GM18511 (cell line): ENCODE measurements around the gene CACNB2.

Experiments
- ATAC-seq: cut with Tn5 transposase; IDR thresholded peaks from one replicate; pipeline ENCODE4 v1.9.1; 2021; ENCODE audit warnings: mild to moderate bottlenecking, moderate library complexity; ENCODE audit not compliant: unreplicated experiment

Gene CACNB2

DNA sequence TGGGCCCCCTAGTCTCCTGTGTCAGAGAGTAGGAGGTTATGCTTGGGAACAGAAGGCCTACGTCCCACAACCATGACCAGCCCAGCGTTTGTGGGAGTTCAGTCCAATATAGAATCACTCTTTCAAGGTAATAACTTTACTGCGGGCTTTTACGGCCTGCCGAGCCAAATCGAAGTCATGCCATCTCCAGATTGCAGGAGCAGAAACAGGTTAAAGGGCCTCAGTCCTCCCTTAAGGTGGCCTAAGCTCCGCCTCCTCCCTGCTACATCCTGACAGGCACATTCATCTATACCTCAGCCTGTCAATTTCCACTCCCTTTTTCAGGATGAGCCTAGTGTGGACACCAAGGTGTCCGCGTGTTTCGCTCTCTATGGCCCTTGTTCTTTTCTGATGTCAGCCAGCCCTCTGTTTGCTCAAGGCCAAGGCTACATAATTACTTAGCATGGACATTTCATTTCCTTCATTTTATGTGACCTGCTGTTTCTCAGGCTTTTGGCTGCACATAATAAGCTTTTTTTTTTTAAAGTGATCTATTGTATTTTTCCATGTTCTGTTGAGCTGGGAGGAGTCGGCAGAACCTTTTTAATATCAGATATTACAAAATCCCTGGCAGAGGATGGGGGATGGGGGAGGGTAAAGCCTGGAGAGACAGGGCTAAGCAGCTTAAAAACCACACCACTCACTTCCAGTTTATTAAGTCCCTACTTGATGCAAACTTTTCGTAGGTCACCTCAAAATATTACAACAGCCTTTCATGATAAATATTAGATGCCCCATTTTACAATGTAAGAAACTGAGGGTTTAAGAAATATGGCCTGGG lies 84.6 kb downstream of the CACNB2 start:
- no peak for ATAC-seq

DNA sequence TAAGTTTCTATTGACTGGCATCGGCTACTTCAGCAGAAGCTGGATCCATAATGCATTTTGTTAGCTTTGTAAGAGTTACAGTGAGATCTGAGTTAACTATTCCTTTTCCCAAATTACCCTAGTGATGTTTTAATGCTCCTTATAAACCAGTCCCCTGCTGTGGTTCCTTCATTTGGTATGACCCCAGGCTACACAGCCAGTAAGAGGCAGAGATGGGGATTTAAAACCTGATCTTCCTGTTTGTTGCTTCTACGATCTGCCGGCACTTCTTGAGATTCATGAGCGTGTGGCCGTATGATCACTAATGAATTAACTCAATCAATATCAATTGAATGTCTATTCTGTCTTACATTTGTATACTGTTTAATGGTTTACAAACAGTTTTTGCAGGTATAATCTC lies 86.1 kb downstream of the CACNB2 start:
- ATAC-seq = no peak

DNA sequence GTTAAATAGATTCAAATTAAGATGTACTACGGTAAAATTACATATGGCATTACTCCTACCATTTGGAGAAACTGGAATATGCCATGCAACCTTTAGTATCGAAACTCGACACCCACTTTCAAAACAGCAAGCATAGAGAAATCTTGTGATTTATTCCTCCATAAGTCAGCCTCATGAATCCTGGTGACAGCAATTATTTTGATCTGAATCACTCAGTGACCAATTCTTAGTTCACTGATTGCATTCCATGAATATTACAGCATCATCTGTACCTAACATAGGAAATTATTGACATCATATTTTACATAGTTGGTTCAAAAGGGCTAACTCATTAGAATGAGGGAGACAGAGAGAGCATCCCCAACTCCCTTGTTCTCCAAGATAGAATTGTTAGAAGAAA lies 89.6 kb downstream of the CACNB2 start:
- ATAC-seq = no peak

DNA sequence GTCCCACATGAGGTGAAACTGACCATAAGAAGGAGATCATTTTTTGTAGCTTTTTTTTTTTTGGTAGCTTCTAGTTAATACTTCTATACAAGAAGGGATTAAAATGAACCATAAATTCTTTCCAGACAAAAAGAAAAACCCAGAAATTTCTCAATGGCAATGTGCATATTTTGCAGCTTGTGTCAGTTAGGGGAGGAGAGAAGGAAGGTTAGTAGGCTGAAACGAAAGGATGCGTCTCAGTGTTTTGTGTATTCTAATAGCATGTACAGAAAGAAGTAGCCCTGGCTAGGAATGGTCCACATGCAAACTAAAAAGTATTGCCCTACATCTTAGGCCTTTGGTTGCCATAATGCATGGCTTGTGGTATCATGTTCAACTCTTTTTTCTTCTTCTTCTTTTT lies 90.6 kb downstream of the CACNB2 start:
- no peak for ATAC-seq

DNA sequence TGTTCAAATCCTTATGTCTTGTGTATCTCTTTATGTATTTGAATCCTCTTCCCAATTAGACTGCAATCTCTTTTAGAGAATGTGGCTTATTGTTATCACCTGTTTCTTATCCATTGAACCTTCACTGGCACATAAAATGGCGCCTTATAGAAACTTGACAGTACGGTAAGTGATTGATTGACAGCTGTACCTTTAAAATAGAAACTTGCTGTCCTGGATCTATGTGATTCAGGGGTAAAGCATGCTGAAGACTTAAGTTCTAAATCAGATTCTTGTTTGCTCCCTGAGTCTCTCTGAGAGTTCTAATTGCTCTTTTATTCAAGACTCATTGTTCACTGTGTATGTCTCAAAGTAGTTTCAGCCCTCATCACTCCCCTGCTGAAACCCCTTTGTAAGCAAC lies 91.3 kb downstream of the CACNB2 start:
- ATAC-seq = no peak

DNA sequence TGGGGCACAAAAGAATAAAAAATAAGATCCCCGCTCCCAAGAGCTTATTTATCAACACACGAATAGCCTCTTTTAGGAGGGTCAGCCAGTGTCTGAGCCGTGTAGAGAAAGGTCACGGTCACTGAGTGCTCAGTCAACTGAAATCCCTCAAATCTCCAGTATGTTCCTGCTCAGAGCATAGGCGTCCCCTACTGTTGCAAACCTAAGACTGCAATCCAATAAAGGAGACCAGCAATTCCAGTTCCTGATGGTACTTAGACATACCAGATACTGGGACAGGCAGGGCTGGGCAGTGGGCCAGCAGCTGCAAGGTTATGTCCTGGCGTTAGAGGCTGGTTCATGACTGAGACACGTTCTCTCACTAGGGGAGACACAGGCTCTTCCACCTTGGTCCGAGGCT lies 93.6 kb downstream of the CACNB2 start:
- no peak for ATAC-seq

DNA sequence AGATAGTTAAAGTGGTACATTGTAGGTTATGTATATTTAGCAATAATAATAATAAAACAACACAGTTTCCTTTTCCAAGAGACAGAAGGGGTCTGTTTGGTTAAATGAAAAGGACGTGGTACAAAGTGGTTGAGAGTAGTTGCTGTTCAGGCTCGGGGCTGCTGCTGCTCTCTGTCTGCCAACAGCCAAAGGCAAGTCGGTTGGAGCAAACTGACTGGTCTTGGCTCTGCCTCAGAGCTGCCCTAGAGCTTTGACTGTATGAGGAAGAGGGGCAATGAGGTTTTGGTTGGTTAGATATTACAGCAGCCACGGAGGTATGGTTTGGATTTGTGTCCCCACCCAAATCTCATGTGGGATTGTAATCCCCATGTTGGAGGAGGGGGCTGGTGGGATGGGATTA lies 95.3 kb downstream of the CACNB2 start:
- no peak for ATAC-seq

DNA sequence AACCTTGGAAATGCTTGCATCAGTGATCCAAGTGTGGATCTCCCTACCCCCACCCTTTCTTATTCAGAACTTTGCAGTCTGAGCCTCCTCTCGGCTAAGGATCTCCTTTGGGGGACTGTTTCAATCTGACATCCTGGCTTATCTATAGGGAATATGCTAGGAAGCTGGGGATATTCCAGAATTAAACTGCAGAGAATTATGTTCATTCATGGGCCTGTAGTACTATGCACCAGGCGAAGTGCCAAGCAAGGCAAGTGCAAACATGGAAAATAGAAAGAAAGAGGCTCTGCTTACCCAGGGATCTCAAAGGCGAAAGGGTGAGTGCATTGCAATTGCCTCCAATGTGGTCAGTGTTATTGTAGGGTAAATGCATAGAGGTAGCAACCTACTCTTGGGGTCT lies 96.5 kb downstream of the CACNB2 start:
- ATAC-seq = no peak

DNA sequence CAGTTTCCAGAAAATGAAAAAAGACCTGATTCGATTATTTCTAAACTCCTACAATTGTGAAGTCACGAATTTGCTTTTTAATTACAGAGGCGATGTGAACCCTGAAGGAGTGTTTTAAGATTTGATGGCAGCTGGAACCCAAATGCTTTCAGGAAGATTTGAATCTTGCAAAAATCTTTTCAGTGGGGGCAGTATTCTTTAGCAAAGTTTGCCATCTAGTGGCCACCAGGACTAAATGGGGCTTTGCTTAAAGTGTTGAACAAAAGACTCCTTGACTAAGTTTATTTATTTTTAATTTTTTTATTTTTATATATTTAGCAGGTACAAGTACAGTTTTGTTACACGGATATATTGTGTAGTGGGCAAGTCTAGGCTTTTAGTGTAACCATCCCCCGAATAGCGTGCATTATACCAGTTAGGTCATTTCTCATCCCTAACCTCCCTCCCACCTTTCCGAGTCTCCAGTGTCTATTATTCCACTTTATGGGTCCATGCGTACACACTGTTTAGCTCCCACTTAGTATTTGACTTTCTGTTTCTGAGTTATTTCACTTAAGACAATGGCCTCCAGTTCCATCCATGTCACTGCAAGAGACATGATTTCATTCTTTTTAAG lies 98.8 kb downstream of the CACNB2 start:
- ATAC-seq = peak; percentile 54

DNA sequence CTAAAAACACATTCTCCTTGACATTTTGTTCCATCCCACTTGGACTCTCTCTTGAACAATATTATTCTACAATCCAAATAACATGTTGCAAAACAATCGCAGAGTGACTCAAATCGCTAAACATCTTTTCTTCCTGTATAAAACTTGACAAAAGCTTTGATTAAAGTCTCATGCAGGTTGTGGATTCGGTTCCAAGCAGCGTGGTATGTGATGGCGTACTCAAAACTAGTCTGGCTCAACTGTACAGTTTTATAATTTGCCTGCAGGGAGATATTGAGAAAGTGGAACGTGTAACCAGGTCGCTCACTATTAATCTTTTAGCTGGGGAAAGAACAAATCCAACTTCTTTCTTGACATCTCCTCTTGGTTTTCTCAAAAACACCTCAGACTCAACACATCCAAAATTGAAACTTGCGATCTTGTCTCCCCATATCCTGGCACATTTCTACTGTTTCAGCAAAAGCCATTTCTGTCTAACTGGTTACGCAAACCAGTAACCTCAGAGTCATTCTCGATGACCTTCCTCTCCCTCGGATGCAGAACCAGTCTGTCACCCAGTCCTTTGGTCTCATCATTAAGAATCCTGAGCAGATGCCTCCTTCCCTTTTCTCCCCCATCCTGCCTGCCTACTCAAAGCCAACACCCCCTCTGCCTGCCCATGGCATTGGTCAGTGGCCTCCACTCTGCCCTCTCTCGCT lies 100.1 kb downstream of the CACNB2 start:
- no peak for ATAC-seq

DNA sequence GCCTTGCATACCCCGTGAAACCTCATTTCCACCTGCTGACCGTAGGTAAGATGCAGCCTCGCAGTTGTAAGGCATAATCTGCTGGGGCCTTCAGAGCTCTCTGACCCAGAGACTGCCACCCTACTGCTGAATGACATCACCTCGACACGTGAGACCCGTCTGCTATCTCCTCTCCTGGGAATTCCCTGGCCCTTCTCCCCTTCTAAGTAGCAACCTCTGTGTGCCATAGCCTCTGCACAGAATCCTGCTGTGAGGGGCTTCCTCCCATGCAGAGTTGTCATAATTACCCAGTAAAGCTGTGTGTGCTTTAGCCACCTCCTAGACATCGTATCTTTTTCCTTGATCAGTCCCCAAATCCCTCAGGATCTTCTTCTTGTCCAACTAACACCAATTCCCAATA lies 106.7 kb downstream of the CACNB2 start:
- no peak for ATAC-seq

DNA sequence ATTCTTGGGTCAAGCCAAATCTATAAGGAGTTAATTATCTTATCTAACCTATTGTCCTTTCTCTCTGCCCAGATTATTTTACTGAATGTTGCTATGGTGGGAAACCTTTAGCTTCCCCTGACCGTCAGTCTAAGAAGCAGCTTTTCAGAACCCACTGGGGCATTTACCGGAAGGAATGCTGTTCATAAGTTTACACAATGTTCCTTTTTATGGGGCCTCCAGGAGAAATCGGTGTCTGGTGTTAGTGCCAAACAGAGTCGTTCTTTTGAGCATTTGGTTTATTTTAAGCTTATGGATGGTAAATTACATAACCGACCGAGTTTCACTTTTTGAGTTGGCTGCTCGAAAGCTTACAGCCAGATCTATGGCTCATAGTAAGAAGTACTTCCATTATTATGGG lies 111.9 kb downstream of the CACNB2 start:
- no peak for ATAC-seq

DNA sequence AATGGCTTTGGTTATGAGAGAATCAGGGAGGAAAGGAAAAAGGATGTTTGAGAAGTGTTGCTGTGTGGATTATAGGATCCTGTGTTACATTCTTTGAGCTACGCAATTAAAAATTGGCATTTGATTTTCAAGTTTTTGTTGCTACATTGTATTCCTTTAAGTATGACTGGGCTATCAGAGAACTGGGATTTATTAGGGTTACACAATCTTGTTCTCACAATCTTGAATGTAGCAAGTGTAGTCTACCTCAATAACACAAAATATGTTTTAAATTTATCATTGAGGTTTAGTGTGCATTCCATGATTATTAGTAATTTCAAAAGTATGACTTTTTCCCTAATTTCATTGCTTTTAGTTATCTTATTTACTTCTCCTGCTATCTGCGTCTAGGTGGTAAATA lies 113.9 kb downstream of the CACNB2 start:
- no peak for ATAC-seq

DNA sequence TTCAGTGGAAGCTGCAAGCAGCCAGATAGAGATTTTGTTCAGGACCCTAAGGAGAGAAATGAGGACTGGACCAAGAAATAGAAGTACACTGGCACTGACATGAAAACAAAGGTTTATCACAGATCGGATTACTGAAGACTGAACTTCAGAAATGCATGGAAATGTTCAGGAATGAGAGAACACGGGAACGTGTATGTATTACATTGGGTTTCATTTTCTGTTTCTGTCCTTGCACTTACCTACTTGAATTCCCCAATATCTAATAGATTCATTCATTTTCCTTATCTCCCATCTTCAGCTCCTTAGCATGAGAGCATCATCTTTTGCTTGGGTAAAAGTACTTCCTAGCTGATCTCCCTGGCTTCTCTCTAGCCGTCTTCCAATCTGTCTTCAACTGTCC lies 114.5 kb downstream of the CACNB2 start:
- no peak for ATAC-seq

DNA sequence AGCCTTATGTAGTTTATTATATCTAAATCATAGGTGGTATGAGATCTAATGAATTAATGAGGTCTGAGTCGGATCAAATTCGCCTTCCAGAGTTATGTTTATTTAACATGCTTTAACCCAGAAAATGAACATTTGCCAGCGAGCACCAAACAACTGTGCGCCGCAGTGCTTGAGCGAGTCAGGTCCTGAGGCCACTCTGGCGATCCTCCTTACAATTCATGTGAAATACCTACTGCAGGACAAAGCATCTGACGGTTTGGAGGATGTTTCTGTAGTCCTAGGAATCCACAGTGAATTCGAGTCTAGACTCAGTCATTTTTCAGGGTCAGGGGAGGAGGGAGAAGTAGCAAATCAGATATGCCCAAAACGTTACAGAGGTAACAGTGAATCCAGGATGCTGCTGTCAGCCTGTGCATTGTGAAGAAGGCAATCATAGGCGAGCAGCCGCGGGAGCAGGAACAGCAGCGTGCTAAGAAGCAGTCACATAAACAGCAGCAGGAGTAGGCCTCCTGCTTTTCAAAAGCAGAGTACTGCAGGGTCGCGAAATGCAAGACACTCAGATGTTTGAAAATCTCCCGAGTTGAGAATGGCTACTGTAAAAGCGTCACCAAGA lies 120.2 kb downstream of the CACNB2 start:
- no peak for ATAC-seq

DNA sequence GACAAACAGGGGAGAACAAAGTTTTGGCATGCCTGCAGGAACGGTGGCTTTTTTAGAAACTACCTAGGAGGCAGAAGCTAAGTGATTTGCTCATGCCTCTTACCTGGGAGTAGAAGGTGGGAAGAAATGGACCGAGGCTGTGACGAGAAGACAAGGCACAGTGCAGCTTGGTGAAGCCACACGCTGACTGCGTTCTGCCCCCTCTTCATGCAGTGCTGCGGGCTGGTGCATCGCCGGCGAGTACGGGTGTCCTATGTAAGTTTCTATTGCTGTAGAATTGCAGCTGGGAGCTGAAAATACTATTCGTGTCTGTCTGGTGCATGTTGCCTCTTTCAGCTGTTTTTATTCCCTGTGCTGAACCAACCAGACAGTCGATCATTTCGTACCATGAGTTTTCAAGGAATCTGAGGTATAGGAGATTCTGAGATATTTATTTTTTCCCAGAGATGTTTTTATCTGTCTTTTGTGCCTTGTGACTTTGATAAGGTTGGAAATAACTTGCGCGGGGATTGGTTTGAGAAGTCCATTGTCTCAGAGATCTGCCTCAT lies 120.9 kb downstream of the CACNB2 start:
- no peak for ATAC-seq

DNA sequence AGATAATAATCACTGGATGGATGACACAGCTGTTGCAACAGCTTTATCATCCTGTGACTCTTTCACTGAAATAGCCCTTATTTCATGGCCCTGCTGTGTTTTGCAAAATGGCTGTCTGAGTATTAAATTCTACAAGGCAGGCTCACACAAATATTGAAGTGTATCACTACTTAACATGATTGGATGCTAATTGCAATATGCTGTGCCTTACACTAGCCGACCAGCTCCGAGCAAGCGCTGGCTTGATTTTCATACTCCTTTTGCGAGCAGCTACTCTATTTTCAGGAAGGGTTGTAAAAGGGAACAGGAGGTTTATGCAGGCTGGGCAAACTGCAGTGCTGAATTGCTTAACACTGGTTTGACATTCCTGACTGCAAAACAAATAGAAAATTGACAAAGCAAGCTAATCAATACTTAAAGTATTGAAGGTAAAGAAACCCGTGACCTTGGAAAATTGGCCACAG lies 121.6 kb downstream of the CACNB2 start:
- ATAC-seq = no peak

DNA sequence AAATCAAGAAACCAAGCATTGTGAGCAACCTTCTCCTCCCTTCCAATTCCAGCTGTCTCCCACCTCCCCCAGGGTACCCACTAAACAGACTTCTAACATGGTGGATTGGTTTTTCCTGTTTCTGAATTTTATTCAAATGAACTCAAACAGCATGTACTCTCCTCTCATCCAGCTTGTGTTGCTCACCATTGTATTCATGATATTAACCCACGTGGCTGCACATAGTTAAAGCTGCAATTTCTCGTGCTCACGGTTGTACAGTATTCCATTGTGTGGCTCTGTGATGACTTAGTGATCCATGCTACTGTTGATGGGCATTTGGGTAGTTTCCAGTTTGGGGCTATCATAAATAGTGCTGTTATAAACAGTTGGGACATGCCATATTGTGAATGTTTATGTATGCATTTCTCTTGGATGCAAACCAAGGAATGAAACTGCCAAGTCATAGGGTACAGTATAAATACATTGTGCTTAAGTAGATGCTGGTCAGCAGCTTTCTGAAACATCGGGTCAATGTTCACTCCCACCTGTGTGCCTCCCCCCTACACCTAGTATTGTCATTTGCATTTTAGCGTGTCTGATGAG lies 124.3 kb downstream of the CACNB2 start:
- no peak for ATAC-seq

DNA sequence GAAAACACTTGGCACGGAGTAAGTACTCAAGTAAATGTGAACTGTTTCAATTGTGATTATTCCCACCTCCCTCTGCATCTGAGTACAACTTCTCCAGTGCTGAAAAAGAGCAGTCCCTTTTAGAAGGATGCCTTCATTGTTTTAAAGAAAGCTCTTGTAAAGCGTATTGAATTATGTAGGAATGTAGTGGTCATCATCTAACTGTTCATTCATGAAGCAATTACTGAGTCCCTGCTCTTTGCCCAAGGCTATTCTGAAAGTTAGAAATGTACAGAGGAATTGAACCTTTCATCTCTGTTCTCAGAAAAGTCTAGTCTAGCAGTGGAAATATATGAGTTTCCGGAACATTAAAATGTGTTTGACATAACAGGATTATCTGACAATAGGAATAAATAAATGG lies 127.8 kb downstream of the CACNB2 start:
- ATAC-seq = no peak

DNA sequence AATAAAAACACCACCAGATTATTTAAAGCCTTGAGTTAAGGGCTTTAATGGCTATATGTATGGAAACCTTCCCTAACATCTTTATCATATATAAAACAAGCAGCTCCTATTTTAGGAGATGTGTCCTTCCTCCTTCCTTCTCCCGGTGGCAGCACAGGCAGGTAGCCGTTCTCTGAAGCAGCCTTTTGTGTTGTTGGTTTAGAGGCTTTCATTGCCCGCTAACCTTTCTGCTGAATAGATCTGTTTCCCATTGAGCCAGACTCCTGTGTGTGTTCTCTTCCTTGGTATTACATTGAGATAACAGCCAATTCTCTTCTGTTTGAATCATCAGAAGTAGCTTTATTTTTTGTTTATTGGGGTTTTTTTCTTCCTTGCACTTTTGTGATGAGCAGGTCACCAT lies 131.3 kb downstream of the CACNB2 start:
- no peak for ATAC-seq

DNA sequence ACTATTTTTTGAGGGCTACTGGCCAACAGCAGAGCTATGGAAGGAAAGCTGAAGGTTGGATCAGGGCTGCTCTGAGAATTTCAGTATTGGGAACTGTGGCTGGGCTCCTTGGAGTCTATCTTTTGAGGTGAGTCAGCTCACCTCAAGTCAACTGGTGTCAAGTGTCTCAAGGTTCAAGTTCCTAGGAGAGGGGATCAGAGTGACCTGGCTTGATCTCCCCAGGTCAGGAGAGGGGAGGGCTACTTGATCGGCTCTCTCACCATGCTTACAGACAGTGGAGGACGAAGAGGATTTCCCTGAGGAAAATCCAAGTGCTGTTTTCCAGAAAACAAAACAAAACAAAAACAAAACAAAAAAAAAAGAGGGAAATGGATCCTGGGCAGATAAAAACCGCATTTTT lies 132.8 kb downstream of the CACNB2 start:
- no peak for ATAC-seq
